NCI-H446 (cell line): ENCODE data around the gene C6orf52.
"Not testable (repeated sequence)": the region's sequence is repeated elsewhere in the genome, so short reads cannot be mapped to it uniquely, and the experiment has no call there.

Experiments used
- DNase-seq, 2 experiments: peaks; one replicate each; lab custom pipeline; 2025; lab: John Stamatoyannopoulos, UW

The C6orf52 gene

DNA sequence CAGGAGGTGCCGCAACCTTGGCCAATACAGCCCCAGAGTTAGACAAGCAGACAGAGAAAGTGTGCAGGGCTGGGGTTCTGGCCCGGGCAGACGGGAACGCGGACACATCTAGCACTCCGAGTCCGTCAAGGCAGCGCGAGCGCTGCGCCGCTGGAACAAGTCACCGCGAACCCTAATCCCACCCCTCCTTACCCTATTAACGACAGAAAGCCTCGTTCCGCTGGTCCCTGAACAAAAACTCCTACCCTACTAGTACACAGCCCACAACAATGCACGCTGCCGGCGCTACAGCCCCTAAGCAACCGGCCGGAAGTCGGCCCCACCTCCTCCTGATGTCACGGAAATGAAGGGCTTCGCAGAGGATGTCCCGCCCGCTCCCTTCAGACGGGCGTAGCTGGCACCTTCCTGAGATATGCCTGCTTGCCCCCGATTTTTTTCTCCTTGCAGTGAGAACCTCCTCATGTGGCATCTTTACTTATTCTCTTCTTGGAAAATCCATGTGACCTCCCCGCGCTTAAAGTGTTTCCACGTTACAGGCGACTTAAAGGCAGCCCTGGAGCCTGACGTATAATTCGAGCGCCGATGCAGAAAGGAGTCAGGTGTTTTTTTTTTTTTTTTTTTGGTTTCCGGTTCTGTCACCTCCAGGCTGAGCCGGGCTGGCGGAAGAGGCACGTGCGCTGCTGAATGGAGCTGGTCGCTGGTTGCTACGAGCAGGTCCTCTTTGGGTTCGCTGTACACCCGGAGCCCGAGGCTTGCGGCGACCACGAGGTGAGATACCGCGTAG is at the start of gene C6orf52, which contains the start of gene PAK1IP1:
Gene C6orf52 (minus strand): TSS at position 315 of the 784 bp plus-strand sequence. CDS start 7,066 bp downstream, outside the sequence.
Gene PAK1IP1 (plus strand): TSS at position 671 of the 784 bp plus-strand sequence. CDS start 14 bp downstream, at position 685.
- peak; percentile 90 to 95 for DNase-seq

DNA sequence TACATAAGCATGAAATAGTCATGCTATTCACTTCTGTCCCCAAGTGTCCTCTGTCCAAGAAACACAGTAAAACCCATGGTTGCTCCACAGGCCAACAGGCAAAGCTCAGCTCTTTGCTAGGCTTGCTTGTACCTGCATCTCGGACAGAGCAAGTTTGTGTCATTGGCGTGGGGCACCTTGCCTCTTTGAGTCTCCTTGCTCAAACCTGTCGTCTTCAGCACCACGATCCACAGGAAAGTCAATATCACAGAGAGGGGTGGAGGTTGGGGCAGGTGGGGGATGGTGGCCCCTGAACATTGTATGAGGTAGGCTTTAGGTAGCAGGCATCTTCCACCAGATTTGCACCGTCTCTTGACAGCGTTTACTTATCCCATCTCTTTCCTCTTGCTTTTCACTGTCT is 49.1 kb upstream of the C6orf52 start:
- DNase-seq, result no peak

DNA sequence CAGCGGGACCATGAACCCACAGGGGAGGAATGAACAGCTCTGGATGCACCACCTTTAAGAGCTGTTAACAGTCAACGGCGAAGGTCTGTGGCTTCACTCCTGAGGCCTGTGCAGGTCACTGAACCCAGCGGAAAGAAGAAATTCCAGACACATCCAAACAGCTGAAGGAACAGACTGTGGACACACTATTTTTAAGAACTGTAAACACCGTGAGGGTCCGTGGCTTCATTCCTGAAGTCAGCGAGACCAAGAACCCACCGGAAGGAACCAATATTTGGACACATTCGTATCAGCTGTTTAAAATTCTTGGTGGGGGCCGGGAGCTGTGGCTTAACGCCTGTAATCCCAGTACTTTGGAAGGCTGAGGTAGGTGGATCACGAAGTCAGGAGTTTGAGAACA is 47.8 kb upstream of the C6orf52 start:
- DNase-seq, result no peak

DNA sequence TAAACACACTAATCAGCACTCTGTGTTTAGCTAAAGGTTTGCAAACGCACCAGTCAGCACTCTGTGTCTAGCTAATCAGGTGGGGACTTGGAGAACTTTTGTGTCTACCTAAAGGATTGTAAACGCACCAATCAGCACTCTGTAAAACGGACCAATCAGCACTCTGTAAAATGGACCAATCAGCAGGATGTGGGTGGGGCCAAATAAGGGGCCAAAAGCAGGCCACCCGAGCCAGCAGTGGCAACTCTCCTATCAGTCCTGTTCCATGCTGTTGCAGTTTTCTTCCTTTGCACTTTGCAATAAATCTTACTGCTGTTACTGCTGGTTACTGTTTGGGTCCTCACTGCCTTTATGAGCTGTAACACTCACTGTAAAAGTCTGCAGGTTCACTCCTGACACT is 47.2 kb upstream of the C6orf52 start:
- not testable (repeated sequence) for DNase-seq

DNA sequence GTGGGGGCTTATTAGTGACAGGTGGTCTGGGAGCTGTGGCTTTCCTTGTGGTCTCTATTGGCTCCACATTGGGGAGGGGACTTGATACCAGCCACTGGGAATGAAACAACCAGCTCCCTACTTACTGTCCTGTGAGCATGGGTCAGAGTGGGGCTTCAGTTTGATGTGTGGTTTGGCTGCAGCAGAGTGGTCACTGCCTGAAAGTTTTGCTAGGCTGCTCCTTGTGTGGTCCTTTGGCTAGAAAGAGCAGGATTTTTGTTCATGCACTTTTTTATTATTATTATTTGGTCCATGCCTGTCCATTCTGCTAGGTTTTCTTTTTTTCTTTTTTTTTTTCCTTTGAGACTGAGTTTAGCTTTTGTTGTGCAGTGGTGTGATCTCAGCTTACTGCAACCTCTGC is 45.6 kb upstream of the C6orf52 start:
- no peak for DNase-seq

DNA sequence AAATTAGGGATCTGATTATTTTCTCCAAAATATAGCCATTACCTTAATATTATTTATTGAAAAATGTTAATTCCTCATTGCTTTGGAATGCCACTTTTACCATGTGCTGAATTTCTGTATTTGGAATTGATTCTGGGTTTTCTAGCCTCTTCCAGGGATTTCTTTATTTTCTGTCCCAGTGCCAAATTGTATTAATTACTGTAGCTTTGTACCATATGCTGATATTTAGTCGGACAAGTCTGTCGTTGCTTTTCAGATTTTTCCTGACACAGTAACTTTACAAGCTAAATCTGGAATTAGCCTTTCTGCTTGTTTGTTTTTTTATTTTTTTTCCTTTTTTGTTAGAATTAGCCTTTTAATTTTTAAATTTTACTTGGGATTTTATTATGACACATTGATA is 42.3 kb upstream of the C6orf52 start:
- DNase-seq, result peak in 1 of 2 experiments; percentile 46

DNA sequence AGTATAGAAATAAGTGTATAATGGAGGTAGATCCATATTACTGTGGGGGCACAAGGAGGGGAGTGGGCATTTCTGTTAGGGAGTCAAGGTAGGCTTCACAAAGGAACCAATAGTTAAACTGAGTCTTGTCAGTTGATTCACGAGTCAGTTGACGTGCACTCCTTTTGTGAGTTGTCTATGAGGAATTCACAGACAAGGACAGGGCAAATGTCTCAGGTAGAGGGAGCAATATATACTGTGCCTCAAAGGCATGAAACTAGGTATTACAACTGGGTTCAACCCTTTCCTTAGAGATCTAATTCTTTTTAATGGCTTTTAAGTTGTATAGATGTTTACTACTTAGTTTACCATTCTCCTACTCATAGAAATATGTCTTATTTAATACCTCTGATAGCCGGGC is 39.4 kb upstream of the C6orf52 start:
- no peak for DNase-seq

DNA sequence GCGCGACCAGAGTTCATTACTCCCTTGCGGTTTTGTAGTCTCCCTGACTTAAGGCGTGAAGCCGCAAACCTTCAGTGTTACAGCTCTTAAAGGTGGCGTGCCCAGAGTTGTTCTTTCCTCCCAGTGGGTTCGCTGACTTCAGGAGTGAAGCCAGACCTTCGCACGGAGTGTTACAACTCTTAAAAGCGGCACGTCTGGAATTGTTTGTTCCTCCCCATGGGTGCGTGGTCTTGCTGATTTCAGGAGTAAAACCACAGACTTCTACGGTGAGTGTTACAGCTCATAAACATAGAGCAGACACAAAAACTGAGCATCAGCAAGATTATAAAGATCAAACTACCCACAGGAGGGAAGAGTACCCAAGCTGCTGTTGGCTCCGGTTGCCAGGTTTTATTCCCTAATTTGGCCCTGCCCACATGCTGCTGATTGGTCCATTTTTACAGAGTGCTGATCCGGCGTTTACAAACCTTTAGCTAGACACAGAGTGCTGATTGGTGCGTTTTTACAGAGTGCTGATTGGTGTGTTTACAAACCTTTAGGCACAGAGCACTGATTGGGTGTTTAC is 38.8 kb upstream of the C6orf52 start:
- no peak for DNase-seq

DNA sequence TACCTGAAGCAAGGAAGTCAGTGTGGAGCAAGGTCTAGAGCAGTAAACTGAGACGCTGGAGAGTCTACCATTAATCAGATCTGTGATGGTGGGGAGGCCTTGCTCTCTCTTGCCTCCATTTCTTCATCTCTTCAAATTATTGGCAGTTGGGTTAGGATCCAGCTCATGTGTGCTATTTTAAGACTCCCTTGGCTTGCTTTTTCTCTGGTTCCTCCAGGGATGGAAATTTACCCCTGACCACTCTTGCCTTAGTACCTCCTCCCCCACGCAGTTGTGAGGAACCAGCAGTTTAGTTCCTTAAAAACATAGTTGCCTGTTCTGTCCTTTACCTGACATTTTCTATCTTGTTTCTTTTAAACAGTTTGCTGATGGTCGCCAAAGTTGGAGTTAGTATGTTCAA is 35.8 kb upstream of the C6orf52 start:
- no peak for DNase-seq

DNA sequence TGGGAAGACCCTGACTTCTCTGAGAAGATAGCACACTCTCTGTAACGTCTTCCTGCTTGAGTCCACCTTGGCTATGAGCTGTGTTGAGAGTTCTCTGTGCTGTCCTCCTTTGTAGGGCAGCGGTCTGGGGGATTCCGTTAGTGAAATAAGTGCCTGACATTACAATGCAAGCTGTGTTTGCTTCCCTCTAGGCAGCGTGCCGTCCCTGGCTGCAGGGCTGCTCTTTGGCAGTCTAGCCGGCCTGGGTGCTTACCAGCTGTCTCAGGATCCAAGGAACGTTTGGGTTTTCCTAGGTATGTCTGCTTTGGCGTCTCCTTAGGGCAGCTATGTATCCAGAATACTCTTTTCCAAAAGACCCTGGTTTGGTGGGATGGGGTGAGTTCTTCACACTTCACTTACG is 31.3 kb upstream of the C6orf52 start:
- DNase-seq, result no peak

DNA sequence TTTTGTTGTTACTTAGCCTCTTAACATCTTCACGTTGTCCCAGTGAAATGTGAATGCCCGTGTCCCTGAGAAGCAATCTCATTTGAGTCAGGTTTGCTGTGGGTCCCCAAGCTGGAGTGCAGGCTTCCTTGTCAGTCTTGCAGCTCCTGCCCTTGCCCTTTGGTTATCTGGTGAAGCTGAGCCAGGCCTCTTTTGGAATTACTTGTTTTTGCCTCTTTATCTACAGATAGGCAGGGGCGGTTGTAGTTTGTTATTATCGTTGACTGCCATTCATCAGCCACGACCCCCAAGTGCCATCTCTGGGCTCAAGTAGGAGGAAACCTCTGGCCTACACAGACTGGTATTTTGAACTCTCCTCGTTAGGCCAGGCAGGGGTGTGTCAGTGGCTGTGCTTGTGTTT is 30.6 kb upstream of the C6orf52 start:
- DNase-seq, result no peak

DNA sequence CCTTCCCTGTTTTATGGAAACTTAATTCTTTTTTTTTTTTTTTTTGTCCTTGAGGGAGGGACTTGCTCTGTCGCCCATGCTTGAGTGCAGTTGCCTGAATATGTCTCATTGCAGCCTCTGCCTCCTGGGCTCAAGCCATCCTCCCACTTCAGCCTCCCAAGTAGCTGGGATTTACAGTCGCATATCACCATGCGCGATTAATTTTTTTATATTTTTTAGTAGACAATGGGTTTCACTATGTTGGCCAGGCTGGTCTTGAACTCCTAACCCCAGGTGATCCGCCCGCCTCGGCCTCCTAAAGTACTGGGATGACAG is 29.1 kb upstream of the C6orf52 start:
- no peak for DNase-seq

DNA sequence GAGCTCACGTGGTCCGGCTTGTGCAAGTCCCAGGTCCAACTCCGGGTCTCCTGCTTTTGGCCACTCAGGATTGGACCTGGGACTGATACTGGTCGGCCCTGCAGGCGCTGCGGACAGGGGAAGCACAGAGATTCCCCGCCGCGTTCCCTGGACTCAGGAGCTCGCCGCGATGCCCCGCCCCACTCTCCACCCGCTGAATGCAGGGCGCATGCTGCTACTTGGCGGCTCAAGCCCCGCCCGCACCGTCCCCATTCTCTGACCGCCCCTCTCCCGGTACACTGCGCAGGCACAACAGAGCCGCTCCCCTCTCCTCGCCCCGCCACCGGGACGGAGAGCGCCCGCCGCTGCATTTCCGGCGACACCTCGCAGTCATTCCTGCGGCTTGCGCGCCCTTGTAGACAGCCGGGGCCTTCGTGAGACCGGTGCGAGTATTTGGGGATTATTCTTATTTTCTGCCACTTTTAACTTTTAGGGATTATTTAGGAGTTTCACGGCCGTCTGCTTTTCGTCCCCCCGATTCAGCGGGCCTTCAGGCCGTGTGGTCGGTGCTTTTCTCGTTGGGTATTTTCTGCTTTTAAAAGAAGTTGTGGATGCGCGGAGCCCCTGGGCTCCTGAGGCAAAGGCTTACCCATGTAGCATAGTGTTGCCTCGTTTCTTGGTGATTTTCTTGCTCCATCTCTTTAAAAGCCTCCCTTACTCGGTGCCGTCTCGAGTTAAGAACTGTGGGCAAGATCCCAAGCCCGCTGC is 28.6 kb upstream of the C6orf52 start, which contains the start of gene TMEM14C:
Gene TMEM14C (plus strand): TSS at position 251 of the 747 bp plus-strand sequence. CDS start 1,544 bp downstream, outside the sequence.
- DNase-seq, result peak; percentile 83 to 95

DNA sequence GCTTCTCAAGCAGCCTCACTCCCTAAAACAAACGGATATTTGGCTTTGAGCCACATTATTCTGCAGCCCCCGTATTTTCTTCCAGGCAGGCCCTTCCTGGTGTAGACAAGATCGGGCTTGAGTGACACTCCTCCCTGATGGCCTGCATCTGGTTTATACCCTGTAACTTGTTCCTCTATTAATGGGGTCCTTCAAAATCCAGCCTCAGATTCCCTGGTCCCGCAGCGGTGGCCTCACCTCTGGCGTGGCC is 28.1 kb upstream of the C6orf52 start:
- DNase-seq, result no peak

DNA sequence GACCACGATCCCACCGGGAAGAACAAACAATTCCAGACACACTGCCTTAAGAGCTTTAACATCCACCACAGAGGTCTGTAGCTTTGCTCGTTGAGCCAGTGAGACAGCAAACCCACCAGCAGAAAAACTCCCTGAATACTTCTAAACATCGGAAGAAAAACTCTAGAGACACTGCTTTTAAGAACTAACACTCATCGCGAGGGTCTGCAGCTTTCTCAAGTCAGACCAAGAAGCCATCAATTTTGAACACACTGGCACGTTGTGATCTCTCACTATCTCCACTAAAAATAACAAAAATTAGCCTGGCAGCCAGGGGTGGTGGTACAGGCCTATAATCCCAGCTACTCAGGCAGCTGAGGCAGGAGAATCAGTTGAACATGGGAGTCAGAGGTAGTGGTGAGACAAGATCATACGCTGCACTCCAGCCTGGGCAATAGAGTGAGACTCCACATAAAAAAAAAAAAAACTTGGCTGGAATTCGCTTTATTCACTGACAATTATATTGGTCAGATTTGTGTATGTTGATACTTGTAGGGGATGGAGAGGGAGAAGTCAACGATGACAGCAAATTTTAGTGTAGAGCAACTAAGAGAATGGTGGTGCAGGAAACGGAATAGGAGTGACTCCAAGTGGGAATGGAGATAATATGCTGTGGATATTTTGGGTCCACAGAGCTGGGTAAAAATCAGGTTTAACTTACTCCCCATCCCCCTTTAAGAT is 27.6 kb upstream of the C6orf52 start:
- no peak for DNase-seq

DNA sequence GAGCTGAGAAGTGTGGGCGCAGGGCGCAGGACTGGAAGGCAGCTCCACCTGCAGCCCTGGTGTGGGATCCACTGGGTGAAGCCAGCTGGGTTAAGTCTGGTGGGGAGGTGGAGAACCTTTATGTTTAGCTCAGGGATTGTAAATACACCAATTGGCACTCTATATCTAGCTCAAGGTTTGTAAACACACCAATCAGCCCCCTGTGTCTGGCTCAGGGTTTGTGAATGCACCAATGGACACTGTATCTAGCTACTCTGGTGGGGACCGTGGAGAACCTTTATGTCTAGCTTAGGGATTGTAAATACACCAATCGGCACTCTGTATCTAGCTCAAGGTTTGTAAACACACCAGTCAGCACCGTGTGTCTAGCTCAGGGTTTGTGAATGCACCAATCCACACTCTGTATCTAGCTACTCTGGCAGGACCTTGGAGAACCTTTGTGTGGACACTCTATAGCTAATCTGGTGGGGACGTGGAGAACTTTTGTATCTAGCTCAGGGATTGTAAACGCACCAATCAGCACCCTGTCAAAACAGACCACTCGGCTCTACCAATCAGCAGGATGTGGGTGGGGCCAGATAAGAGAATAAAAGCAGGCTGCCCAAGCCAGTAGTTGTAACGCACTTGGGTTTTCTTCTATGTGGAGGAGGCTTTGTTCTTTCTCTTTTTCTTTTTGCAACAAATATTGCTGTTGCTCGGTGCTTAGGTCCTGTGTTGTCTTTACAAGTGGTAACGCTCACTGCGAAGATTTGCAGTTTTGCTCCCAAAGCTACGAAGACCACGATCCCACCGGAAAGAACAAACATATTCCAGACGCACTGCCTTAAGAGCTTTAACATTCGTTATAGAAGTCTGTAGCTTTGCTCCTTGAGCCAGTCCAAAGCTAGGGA is 26.8 kb upstream of the C6orf52 start:
- DNase-seq, result not testable (repeated sequence)

DNA sequence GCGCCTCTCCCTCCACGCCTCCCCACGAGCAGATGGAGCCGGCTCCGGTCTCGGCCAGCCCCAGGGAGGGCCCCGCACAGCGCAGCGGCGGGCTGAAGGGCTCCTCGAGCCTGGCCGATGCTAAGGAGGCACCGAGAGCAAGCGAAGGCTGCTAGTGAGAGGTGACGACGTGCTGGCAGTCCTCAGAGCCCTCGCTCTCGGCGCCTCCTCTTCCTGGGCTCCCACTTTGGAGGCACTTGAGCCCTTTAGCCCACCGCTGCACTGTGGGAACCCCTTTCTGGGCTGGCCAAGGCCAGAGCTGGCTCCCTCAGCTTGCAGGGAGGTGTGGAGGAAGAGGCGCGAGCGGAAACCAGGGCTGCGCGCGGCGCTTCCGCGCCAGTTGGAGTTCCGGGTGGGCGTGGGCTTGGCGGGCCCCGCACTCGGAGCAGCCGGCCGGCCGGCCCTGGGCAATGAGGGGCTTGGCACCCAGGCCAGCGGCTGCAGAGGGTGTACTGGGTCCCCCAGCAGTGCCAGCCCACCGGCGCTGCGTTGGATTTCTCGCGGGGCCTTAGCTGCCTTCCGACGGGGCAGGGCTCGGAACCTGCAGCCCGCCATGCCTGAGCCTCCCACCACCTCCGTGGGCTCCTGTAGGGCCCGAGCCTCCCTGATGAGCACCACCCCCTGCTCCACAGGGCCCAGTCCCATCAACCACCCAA is 26.0 kb upstream of the C6orf52 start:
- DNase-seq, result no peak

DNA sequence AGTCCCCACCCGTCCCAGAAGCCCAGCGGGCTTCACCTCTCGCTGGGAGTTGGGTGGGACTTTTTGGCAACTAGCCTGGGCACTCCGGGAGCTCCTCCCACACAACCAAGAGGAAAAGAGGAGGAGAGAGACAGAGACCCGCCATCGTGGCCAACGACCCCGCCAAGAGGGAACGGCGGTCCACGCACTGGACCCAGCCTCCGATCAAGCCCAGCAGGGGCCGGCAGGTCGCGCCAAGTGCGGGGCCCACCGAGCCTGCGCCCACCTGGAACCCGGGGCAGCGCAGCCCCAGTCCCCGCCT is 25.5 kb upstream of the C6orf52 start:
- no peak for DNase-seq

DNA sequence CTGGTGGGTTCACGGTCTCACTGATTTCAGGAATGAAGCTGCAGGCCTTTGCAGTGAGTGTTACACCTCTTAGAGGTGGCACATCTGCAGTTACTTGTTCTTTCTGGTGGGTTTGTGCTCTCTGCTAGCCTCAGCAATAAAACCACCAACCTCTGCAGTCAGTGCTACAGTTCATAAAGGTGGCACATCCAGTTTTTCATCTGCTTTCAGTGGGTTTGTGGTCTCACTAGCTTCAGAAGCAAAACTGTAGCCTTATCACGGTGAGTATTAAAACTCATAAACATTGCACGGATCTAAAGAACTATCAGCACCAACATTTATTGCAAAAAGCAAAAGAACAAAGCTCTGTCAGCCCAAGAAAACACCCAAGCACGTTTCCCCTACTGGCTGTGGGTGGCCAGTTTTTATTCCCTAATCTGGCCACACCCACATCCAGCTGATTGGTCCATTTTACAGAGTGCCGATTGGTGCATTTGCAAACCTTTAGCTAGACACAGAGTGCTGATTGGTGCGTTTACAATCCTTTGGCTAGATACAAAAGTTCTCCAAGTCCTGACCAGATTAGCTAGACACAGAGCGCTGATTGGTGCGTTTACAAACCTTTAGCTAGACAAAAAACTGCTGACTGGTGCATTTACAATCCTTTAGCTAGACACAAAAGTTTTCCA is 25.0 kb upstream of the C6orf52 start:
- DNase-seq, result no peak

DNA sequence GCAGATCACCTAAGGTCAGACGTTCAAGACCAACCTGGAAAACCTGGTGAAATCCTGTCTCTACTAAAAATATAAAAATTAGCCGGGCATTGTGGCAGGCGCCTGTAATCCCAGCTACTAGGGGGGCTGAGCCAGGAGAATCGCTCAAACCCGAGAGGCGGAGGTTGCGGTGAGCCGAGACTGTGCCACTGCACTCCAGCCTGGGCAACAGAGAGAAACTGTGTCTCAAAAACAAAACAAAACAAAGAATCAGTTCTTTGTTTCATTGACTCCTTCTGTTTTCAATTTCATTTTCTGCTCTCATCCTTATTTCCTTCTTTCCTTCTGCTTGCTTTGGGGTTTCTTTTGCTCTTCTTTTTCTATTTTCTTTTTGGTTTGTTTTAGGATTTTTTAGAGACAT is 19.5 kb upstream of the C6orf52 start:
- DNase-seq, result no peak

DNA sequence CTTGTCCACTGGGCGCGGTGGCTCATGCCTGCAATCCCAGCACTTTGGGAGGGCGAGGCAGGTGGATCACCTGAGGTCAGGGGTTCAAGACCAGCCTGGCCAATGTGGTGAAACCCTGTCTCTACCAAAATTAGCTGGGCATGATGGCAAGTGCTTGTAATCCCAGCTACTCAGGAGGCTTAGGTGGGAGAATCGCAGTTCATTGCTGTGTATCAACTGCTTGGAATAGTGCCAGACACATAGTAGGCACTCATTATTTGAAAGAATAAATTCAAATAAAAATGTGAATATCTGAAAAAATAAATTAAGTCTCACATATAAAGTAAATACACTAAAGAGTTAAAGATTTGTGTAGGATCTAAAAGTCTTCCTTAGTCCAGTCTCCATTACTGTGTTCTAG is 2.2 kb upstream of the C6orf52 start:
- DNase-seq, result no peak
